Tibial artery (tissue), 4 donors: ENCODE data around the gene DUS4L.

Experiments used
- DNase-seq, 2 donors: peaks; one replicate each; pipeline ENCODE4 v3.0.0-alpha.2; 2019
- H3K27ac ChIP-seq, 2 donors: fragments of 200-600 bp; sonication (generic) in 1 of 2; 1 replicate in 1 of 2; 2 replicates in 1 of 2; pipeline ENCODE4 v1.5.1; 2018 to 2019; ENCODE audit warnings: mild to moderate bottlenecking in 1 of 2
- H3K27me3 ChIP-seq, 2 donors: fragments of 200-600 bp; sonication (generic) in 1 of 2; one replicate each; pipeline versions ENCODE4 v1.5.1 to v1.6.0; 2016 to 2019
- H3K36me3 ChIP-seq, 3 donors: fragments of 200-600 bp; sonication (generic) in 2 of 3; one replicate each; pipeline ENCODE4 v1.5.1; 2016 to 2019; ENCODE audit warnings: mild to moderate bottlenecking in 2 of 3
- H3K4me1 ChIP-seq, 4 donors: fragments of 200-600 bp; sonication (generic) in 2 of 4; 1 replicate in 3 of 4; 2 replicates in 1 of 4; pipeline ENCODE4 v1.5.1; 2016 to 2019
- H3K4me3 ChIP-seq, 2 donors: fragments of 200-600 bp; sonication (generic) in 1 of 2; 1 replicate in 1 of 2; 2 replicates in 1 of 2; pipeline ENCODE4 v1.5.1; 2018 to 2019; ENCODE audit warnings: mild to moderate bottlenecking in 2 of 2
- H3K9me3 ChIP-seq, 3 donors: fragments of 200-600 bp; sonication (generic) in 1 of 3; one replicate each; pipeline ENCODE4 v1.5.1; 2016 to 2019
- CTCF ChIP-seq, 2 experiments: fragments of 200-600 bp in 1 of 2; fragments of 450-650 bp in 1 of 2; IDR thresholded peaks; one replicate each; pipeline ENCODE4 v1.5.1; 2017 to 2019; ENCODE audit warnings: antibody characterized with exemption in 2 of 2, mild to moderate bottlenecking in 1 of 2, moderate library complexity in 1 of 2
- intact Hi-C: fragments of 100-400 bp; cut with DNase I; formaldehyde crosslinking; loops from one replicate; pipeline ENCODE4 v1.15.0; 2023; ENCODE audit warnings: low total_unique reads

The DUS4L gene

GRCh38 chr7:107570298-107570697, 6.5 kb downstream of the DUS4L start:
- TF ChIP-seq CTCF (IDR thresholded peaks at IDR 0.05): no peak
- H3K4me3 ChIP-seq: no peak overlapping the region
- DNase-seq: no peak
- no peak overlapping the region for H3K27ac ChIP-seq
- H3K27me3 ChIP-seq: no peaks in the 10 kb centered on the region
- intact Hi-C loops: no loop called here
- peaks cover 0 to 4% (median 1%) of the 10 kb centered on the region in 4 donors for H3K4me1 ChIP-seq
- peaks cover 8 to 21% (median 10%) of the 10 kb centered on the region in 3 donors for H3K36me3 ChIP-seq
- no peaks in the 10 kb centered on the region for H3K9me3 ChIP-seq

GRCh38 chr7:107573537-107573936, 9.8 kb downstream of the DUS4L start:
- TF ChIP-seq CTCF (IDR thresholded peaks at IDR 0.05): no peak
- H3K27ac ChIP-seq: no peak overlapping the region
- peaks cover 8 to 21% (median 10%) of the 10 kb centered on the region in 3 donors for H3K36me3 ChIP-seq
- H3K4me3 ChIP-seq: no peak overlapping the region
- DNase-seq: no peak
- intact Hi-C loops: no loop called here
- no peaks in the 10 kb centered on the region for H3K4me1 ChIP-seq
- H3K9me3 ChIP-seq: no peaks in the 10 kb centered on the region
- no peaks in the 10 kb centered on the region for H3K27me3 ChIP-seq

DNA sequence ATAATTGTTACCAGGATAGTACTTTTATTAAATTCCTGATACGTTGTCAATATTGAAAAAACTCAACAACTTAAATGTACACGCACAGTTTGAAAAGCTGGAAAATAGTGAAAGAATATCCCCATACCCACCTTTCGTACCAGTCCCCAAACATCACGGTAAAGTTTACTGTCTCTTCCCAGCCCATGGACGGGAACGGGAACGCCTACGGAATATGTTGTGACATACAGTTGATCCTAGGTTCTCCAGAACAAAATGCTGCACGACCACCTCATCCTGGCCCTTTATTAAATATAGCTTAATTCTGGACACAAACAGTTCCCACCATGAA, 15.7 kb downstream of the DUS4L start:
- peak overlapping the region; percentile 89 to 95 for H3K27ac ChIP-seq
- no peaks in the 10 kb centered on the region for H3K27me3 ChIP-seq

GRCh38 chr7:107579885-107580715, 16.3 kb downstream of the DUS4L start, which contains the start of gene BCAP29:
BCAP29 (plus strand) TSS chr7:107580246; CDS start chr7:107580773, 527 bp downstream.
- intact Hi-C loops: no loop called here
- peak; percentile 54 to 86 for DNase-seq
- peak within 1 kb of the TSS; percentile 89 to 95 for H3K27ac ChIP-seq

More for the DNA sequence above, 15.7 kb downstream of the DUS4L start:
- intact Hi-C loops: no loop called here
- Histone ChIP-seq H3K36me3 (peaks cover 0 to 7% (median 5%) of the 10 kb centered on the region in 3 donors), H3K4me1 (peaks cover 0 to 42% (median 21%) of the 10 kb centered on the region in 4 donors), H3K4me3 (peak overlapping the region; percentile 72 to 84), H3K9me3 (no peaks in the 10 kb centered on the region)
- no peak for TF ChIP-seq CTCF (IDR thresholded peaks at IDR 0.05)
- no peak for DNase-seq

DNA sequence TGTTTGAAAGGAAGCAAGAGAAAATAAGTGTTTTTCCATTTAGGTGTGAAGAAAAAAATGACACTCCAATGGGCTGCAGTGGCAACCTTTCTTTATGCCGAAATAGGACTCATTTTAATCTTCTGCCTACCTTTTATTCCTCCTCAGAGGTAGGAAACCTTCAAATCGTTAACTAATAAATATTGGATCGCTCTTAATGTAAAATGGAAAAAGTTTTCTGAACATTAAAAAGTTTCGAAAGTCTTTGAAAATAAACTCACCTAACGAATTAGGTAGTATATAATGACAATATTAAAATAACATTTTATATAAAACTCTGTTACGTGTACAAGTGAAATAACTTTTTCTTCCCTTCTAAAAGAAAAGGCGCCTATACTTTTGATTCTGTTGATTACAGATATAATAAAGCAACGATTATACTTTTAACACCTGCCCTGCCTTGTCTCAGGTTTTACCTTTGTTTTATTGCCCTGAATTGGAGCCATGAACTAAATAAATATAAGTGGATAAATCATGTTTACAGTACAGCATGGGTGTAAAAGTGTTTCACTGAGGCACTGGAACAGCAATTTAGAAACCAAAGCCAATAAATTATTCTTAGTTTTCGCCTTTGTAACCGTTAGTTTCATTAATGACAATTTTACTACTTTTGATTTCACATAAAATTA, 17.1 kb downstream of the DUS4L start:
- peak overlapping the region; percentile 72 to 84 for H3K4me3 ChIP-seq
- no peak for TF ChIP-seq CTCF (IDR thresholded peaks at IDR 0.05)
- intact Hi-C loops: no loop called here
- H3K36me3 ChIP-seq: peaks cover 0 to 18% (median 16%) of the 10 kb centered on the region in 3 donors
- peak overlapping the region; percentile 89 to 95 for H3K27ac ChIP-seq
- no peaks in the 10 kb centered on the region for H3K27me3 ChIP-seq
- H3K9me3 ChIP-seq: no peaks in the 10 kb centered on the region
- peaks cover 0 to 51% (median 25%) of the 10 kb centered on the region in 4 donors for H3K4me1 ChIP-seq
- DNase-seq: no peak

More at GRCh38 chr7:107579885-107580715, 16.3 kb downstream of the DUS4L start, which contains the start of gene BCAP29:
- no peaks in the 10 kb centered on the region for H3K27me3 ChIP-seq
- H3K36me3 ChIP-seq: peaks cover 0 to 10% (median 8%) of the 10 kb centered on the region in 3 donors
- no peaks in the 10 kb centered on the region for H3K9me3 ChIP-seq
- TF ChIP-seq CTCF (IDR thresholded peaks at IDR 0.05): peak in 1 of 2 experiments; percentile 35
- H3K4me1 ChIP-seq: peaks cover 0 to 46% (median 21%) of the 10 kb centered on the region in 4 donors
- H3K4me3 ChIP-seq: peak within 1 kb of the TSS; percentile 72 to 84
